ENCODE data around the gene TBXT.
"Not testable (repeated sequence)": the region's sequence is repeated elsewhere in the genome, so short reads cannot be mapped to it uniquely, and the experiment has no call there.

The TBXT gene

DNA sequence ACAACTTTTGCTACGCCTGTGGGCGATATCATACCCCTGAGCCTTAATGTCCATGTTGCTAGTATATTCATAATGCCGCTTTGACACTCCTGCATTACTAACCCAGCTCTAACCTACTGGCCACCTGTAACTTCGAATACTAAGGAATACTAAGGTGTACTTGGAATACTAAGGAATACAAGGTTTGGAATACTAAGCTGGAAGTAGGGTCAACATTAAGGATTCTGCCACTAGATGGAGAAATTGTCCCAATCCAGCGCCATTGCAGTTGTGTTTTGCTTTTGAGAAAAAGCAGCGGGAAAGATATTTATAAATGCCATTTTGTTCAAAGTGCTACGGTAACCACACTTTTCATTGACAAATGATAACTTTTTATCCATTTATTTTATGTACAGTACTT is 10.7 kb downstream of the TBXT start:
- Mint-ChIP-seq H3K4me3 (no peak overlapping the region), H3K27me3 (peaks cover 4% of the 10 kb centered on the region), H3K27ac (no peak overlapping the region), H3K9me3 (no peaks in the 10 kb centered on the region), H3K4me1 (no peaks in the 10 kb centered on the region), H3K36me3 (peaks cover 2% of the 10 kb centered on the region)

DNA sequence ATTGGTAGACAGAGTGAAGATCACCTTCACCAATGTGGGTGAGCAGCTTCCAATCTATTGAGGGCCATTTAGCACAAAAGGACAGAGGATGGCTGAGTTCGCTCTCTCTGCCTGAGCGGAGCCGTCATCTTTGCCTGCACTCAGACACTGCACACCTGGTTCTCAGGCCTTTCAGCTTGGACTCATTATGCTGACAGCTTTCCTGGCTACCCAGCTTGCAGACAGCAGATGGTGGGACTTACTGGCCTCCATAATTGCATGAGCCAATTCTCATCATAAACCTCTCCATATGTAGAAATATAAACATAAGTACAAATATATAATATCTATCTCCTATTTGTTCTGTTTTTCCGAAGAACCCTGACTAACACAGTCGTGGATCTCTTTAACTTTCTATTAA is 13.7 kb downstream of the TBXT start:
- H3K27ac Mint-ChIP-seq, result no peak overlapping the region
- peaks cover 5% of the 10 kb centered on the region for H3K36me3 Mint-ChIP-seq

GRCh38 chr6:166152660-166153059 is 15.0 kb downstream of the TBXT start:
- H3K9me3 Mint-ChIP-seq, result peaks cover 5% of the 10 kb centered on the region
- no peaks in the 10 kb centered on the region for H3K4me1 Mint-ChIP-seq
- H3K4me3 Mint-ChIP-seq, result no peak overlapping the region
- peaks cover 5% of the 10 kb centered on the region for H3K36me3 Mint-ChIP-seq
- no peak overlapping the region for H3K27ac Mint-ChIP-seq
- H3K27me3 Mint-ChIP-seq, result peaks cover 7% of the 10 kb centered on the region

More for the DNA sequence above, 13.7 kb downstream of the TBXT start:
- no peaks in the 10 kb centered on the region for H3K4me1 Mint-ChIP-seq
- H3K4me3 Mint-ChIP-seq, result no peak overlapping the region
- H3K9me3 Mint-ChIP-seq, result peaks cover 5% of the 10 kb centered on the region
- peaks cover 7% of the 10 kb centered on the region for H3K27me3 Mint-ChIP-seq

DNA sequence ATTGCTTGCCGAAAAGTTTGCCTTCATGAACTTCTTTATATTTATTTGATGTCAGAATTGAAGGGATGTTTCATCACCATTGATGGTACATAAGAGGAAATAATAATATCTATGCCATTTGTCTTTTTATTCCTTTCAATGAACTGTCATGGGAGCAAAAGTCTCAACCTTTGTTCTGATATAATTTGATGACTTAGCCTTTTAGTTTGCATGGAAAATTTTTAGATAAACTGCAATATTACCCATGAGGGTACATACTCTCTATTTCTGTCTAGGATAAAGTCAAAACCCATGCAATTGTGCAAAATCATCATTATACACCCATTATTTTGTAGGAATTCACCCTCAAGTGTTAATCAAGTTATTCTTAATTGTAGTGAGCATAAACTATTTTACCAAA is 15.9 kb downstream of the TBXT start:
- H3K27me3 Mint-ChIP-seq, result peaks cover 7% of the 10 kb centered on the region
- H3K36me3 Mint-ChIP-seq, result peaks cover 5% of the 10 kb centered on the region
- no peak overlapping the region for H3K4me3 Mint-ChIP-seq
- no peak overlapping the region for H3K27ac Mint-ChIP-seq
- no peaks in the 10 kb centered on the region for H3K4me1 Mint-ChIP-seq
- H3K9me3 Mint-ChIP-seq, result peaks cover 5% of the 10 kb centered on the region

DNA sequence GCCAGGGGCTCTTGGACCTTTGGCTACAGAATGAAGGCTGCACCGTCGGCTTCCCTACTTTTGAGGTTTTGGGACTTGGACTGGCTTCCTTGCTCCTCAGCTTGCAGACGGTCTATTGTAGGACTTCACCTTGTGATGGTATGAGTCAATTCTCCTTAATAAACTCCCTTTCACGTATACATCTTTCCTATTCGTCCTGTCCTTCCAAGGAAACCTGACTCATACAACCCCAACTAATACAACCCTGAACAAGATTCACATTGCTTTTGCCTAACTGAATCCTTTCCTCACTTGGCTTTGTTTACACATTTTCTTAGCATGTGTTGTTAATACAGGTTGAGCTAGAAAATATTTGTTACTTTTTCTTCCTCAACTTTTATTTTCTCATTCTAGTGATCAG is 21.9 kb downstream of the TBXT start:
- no peaks in the 10 kb centered on the region for H3K9me3 Mint-ChIP-seq
- H3K27me3 Mint-ChIP-seq, result no peaks in the 10 kb centered on the region
- H3K36me3 Mint-ChIP-seq, result peaks cover 2% of the 10 kb centered on the region
- H3K4me1 Mint-ChIP-seq, result no peaks in the 10 kb centered on the region
- no peak overlapping the region for H3K4me3 Mint-ChIP-seq
- H3K27ac Mint-ChIP-seq, result no peak overlapping the region

GRCh38 chr6:166143011-166143410 is 24.6 kb downstream of the TBXT start:
- no peaks in the 10 kb centered on the region for H3K27me3 Mint-ChIP-seq
- H3K36me3 Mint-ChIP-seq, result no peaks in the 10 kb centered on the region
- H3K4me1 Mint-ChIP-seq, result no peaks in the 10 kb centered on the region
- no peak overlapping the region for H3K27ac Mint-ChIP-seq
- no peaks in the 10 kb centered on the region for H3K9me3 Mint-ChIP-seq
- no peak overlapping the region for H3K4me3 Mint-ChIP-seq

DNA sequence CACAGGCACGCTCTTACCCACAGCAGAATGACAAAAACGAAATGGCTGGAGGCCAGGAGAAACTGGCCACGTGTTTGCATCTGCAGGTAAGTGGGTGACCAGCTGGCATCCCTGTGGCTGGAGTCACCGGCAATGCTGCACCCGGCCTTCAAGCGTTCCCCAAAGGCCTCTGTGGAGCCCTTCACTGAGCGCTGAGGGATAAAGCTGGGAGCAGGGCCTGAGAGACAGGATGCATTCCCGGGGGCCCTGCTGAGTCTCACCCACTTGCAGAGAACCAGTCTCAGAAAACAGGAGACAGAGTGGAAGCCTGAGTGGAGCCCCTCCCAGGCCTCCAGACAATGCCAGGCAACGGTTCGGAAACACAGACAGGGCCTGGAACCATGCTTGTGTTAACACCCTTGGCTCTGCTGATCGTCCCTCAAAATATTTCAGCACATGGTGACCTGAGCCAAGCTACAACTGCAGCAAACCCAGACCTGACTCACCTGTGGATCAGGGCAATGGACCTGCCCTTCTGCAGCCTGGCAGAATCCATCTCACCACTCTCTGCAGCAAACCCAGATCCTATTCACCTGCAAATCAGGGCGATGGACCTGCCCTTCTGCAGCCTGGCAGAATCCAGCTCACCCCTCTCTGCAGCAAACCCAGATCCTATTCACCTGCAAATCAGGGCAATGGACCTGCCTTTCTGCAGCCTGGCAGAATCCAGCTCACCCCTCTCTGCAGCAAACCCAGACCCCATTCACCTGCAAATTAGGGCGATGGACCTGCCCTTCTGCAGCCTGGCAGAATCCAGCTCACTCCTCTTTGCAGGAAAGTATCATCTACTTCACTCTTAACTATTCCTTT is 39.8 kb downstream of the TBXT start:
- H3K4me3 Mint-ChIP-seq, result no peak overlapping the region
- H3K36me3 Mint-ChIP-seq, result no peaks in the 10 kb centered on the region
- H3K4me1 Mint-ChIP-seq, result no peaks in the 10 kb centered on the region
- H3K9me3 Mint-ChIP-seq, result no peaks in the 10 kb centered on the region
- H3K27ac Mint-ChIP-seq, result no peak overlapping the region
- H3K27me3 Mint-ChIP-seq, result peaks cover 11% of the 10 kb centered on the region

- H3K36me3 Mint-ChIP-seq, H3K27me3 Mint-ChIP-seq, H3K4me3 Mint-ChIP-seq, H3K27ac Mint-ChIP-seq, H3K4me1 Mint-ChIP-seq, H3K9me3 Mint-ChIP-seq: not testable (repeated sequence)
Measured at GRCh38 chr6:166123115-166123514, 44.5 kb downstream of the TBXT start.

DNA sequence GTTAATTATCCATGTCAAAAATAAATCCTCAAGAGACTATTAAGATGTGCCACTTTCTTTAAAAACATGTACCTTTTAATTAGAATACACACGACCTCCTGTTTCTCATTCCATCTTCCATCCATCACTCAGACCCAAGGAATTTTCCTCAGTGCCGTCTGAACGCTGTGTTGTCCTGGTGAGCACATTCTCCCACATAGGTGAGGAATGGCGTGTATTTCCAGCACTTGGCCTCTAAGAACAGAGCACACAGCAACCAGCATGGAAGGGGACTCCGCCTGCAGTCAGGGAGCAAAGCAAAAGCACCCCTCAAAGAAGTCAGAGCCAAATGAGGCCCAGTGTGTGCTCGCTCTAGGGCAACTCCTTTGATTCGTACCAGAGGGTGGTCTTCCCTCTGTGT is 45.9 kb downstream of the TBXT start:
- H3K27me3 Mint-ChIP-seq, result peaks cover 4% of the 10 kb centered on the region
- H3K4me1 Mint-ChIP-seq, result no peaks in the 10 kb centered on the region
- no peak overlapping the region for H3K4me3 Mint-ChIP-seq
- H3K27ac Mint-ChIP-seq, result no peak overlapping the region
- H3K36me3 Mint-ChIP-seq, result no peaks in the 10 kb centered on the region
- no peaks in the 10 kb centered on the region for H3K9me3 Mint-ChIP-seq

GRCh38 chr6:166119116-166119911 is 48.3 kb downstream of the TBXT start:
- no peaks in the 10 kb centered on the region for H3K36me3 Mint-ChIP-seq
- H3K4me1 Mint-ChIP-seq, result no peaks in the 10 kb centered on the region
- no peaks in the 10 kb centered on the region for H3K9me3 Mint-ChIP-seq
- no peak overlapping the region for H3K4me3 Mint-ChIP-seq
- no peak overlapping the region for H3K27ac Mint-ChIP-seq
- H3K27me3 Mint-ChIP-seq, result no peaks in the 10 kb centered on the region

- peaks cover 11% of the 10 kb centered on the region for H3K27me3 Mint-ChIP-seq
- no peak overlapping the region for H3K4me3 Mint-ChIP-seq
- no peaks in the 10 kb centered on the region for H3K9me3 Mint-ChIP-seq
- H3K27ac Mint-ChIP-seq, result no peak overlapping the region
- H3K4me1 Mint-ChIP-seq, result no peaks in the 10 kb centered on the region
- H3K36me3 Mint-ChIP-seq, result no peaks in the 10 kb centered on the region
Measured at GRCh38 chr6:166115609-166116008, 52.0 kb downstream of the TBXT start.

DNA sequence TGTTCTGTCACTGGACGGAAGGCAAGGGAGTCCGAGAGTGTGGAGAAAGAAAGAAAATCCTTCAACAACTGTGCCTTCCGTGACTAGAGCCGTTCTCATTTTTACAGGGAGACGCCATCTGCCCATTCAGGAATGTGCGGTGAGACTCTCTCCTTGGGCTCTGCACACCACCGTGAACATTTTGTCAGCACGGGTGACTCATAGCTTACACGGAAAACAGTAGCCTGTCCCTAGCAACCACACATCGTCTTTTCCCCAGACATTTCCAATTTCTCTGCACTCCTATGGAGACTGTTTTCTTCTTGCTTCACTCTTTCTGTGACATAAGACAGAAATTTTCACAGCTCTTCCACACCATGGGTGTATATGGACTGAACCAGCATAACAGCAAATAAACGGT is 55.1 kb downstream of the TBXT start:
- Mint-ChIP-seq H3K4me3 (no peak overlapping the region), H3K27ac (no peak overlapping the region), H3K27me3 (peaks cover 15% of the 10 kb centered on the region), H3K4me1 (no peaks in the 10 kb centered on the region), H3K36me3 (no peaks in the 10 kb centered on the region), H3K9me3 (no peaks in the 10 kb centered on the region)

- Mint-ChIP-seq H3K9me3 (no peaks in the 10 kb centered on the region), H3K36me3 (no peaks in the 10 kb centered on the region), H3K27me3 (peaks cover 17% of the 10 kb centered on the region), H3K4me3 (no peak overlapping the region), H3K4me1 (peaks cover 6% of the 10 kb centered on the region), H3K27ac (no peak overlapping the region)
Measured at GRCh38 chr6:166109608-166110007, 58.0 kb downstream of the TBXT start.

Measured in activated naive CD4-positive, alpha-beta T cell treated with anti-CD3 and anti-CD28 coated beads, Interleukin-2, amount 50 U/mL, for 24 hours (primary cell).